Activated CD4-positive, alpha-beta T cell treated with anti-CD3 and anti-CD28 coated beads, Interleukin-2, amount 10 ng/mL, durations not matched to agents 24 days and 14 days (primary cell): ENCODE measurements around the gene ZDHHC11. TPM values are rescaled to one million over a fixed set of nuclear protein-coding genes. Genes with fewer than 3 reads are reported as not detected.
A peak's percentile ranks its signal among the peaks of the same experiment; 100 is the strongest.

Experiments used
- DNase-seq: peaks from one replicate; pipeline ENCODE4 v3.0.0; 2022
- H3K27ac Mint-ChIP-seq: one replicate; pipeline ENCODE4 v1.8.0; 2022; ENCODE audit warnings: mild to moderate bottlenecking, mixed read lengths
- H3K27me3 Mint-ChIP-seq: one replicate; pipeline ENCODE4 v1.8.0; 2022; ENCODE audit warnings: mixed read lengths
- H3K36me3 Mint-ChIP-seq: one replicate; pipeline ENCODE4 v1.8.0; 2022; ENCODE audit warnings: low read depth, mild to moderate bottlenecking, mixed read lengths
- H3K4me1 Mint-ChIP-seq: one replicate; pipeline ENCODE4 v1.8.0; 2021; ENCODE audit warnings: mixed read lengths
- H3K4me3 Mint-ChIP-seq: one replicate; pipeline ENCODE4 v1.8.0; 2022; ENCODE audit warnings: mild to moderate bottlenecking, moderate library complexity, mixed read lengths
- H3K9me3 Mint-ChIP-seq: one replicate; pipeline ENCODE4 v1.8.0; 2021; ENCODE audit warnings: mixed read lengths
- intact Hi-C: fragments of 100-400 bp; cut with micrococcal nuclease; formaldehyde crosslinking; loops from one replicate; pipeline ENCODE4 v1.15.1; 2023
- total RNA-seq: library from RNA; stranded (reverse); gene quantifications from 2 replicates; pipeline ENCODE4 v1.2.3, GENCODE V29; 2022

Gene ZDHHC11
- 13.6 and 14.3 TPM in 2 replicates for total RNA-seq

DNA sequence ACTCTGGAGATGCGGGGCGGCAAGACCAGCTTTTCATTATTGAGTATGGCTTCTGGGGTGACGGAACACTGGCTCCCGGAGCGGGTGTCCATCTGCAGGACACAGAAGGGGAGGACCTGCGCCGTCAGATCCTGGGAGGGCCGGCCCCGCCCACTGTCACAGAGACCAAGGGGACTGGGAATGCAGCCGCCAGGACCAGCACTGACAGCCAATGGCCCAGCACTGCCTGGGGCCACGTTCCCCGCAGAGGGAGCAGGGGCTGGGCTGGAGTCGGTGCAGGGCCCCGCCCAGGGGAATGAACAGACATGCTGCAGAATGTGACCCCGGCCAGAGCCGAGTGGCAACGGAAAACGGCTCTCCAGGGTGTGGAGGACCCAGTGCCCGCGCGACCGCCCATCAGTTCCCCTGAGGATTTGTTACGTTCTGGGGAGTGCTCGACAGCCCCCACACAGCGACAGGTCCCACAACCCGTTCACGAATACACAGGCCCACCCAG, at the start of gene ZDHHC11:
ZDHHC11 (minus strand) TSS at position 476 of the 496 bp plus-strand sequence; CDS start at position 92, 384 bp downstream.
- H3K9me3 Mint-ChIP-seq: no peaks in the 10 kb centered on the region
- H3K36me3 Mint-ChIP-seq: no peaks in the 10 kb centered on the region
- peaks cover 5% of the 10 kb centered on the region for H3K4me1 Mint-ChIP-seq
- no peaks in the 10 kb centered on the region for H3K27me3 Mint-ChIP-seq
- intact Hi-C loops: no loop called here
- H3K27ac Mint-ChIP-seq: no peak within 1 kb of the TSS
- no peak within 1 kb of the TSS for H3K4me3 Mint-ChIP-seq
- no peak for DNase-seq

- H3K27me3 Mint-ChIP-seq: no peaks in the 10 kb centered on the region
- H3K9me3 Mint-ChIP-seq: no peaks in the 10 kb centered on the region
- peaks cover 46% of the 10 kb centered on the region for H3K36me3 Mint-ChIP-seq
- DNase-seq: no peak
- peaks cover 18% of the 10 kb centered on the region for H3K4me1 Mint-ChIP-seq
- H3K4me3 Mint-ChIP-seq: peak overlapping the region; percentile 88
- H3K27ac Mint-ChIP-seq: peak overlapping the region; percentile 80
- intact Hi-C loops: loop anchor here (10.0 kb wide), 1 partner anchor 449 kb away; the partner anchor contains the start of gene EXOC3
These were observed 42.9 kb upstream of the ZDHHC11 start for GRCh38 chr5:893711-894110.

- peaks cover 21% of the 10 kb centered on the region for H3K4me1 Mint-ChIP-seq
- H3K27me3 Mint-ChIP-seq: no peaks in the 10 kb centered on the region
- peaks cover 52% of the 10 kb centered on the region for H3K36me3 Mint-ChIP-seq
- no peaks in the 10 kb centered on the region for H3K9me3 Mint-ChIP-seq
- peak overlapping the region; percentile 80 for H3K27ac Mint-ChIP-seq
- intact Hi-C loops: loop anchor here (10.0 kb wide), 1 partner anchor 448 kb away; the partner anchor contains the start of gene EXOC3
- H3K4me3 Mint-ChIP-seq: peak overlapping the region; percentile 88
- no peak for DNase-seq
These were observed 42.3 kb upstream of the ZDHHC11 start for GRCh38 chr5:893137-893506.

GRCh38 chr5:892394-893136, 41.8 kb upstream of the ZDHHC11 start, which contains the start of the genes BRD9 and TRIP13:
Gene BRD9, minus strand, starts transcription at chr5:892801. Its CDS starts 144 bp downstream, at chr5:892657.
Gene TRIP13, plus strand, starts transcription at chr5:892884. Its CDS starts 115 bp downstream, at chr5:892999.
- peaks cover 21% of the 10 kb centered on the region for H3K4me1 Mint-ChIP-seq
- no peaks in the 10 kb centered on the region for H3K27me3 Mint-ChIP-seq
- H3K27ac Mint-ChIP-seq: peak within 1 kb of the TSS; percentile 92
- peak within 1 kb of the TSS; percentile 88 for H3K4me3 Mint-ChIP-seq
- peaks cover 57% of the 10 kb centered on the region for H3K36me3 Mint-ChIP-seq
- intact Hi-C loops: loop anchor here (1.0 to 10.0 kb wide), 2 partner anchors 220 to 448 kb away; partner anchors contain the start of genes EXOC3 and SLC12A7
- H3K9me3 Mint-ChIP-seq: no peaks in the 10 kb centered on the region
- peak; percentile 96 for DNase-seq

DNA sequence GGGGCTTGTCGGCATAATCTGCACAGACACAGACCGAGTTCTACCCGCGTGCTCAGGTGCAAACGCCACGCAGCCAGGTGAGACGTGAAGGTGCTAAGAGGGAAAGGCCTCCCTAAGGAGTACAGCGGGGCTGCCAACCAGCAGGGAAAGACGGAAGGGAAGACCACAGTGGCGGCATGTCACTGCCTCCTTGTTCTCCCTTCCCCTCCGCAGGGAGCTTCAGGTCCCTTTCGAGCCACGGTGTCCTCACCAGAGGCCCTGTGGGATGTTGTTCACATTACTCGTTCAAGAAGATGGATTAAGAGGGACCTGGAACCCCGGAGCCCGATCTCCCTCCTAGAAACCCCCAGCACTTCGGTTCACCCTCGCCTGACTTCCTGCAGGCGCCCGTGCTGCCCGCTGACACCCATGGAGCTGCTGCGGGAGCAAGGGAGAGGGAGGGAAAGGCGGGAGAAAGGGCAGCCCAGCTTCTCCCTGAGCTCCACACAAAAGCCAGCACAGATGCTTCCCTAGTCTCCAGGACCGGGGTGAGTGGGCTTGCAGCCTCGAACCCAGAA, 41.1 kb upstream of the ZDHHC11 start:
- Mint-ChIP-seq H3K4me1 (peaks cover 21% of the 10 kb centered on the region), H3K27me3 (no peaks in the 10 kb centered on the region), H3K27ac (peak overlapping the region; percentile 92), H3K36me3 (peaks cover 63% of the 10 kb centered on the region), H3K9me3 (no peaks in the 10 kb centered on the region), H3K4me3 (peak overlapping the region; percentile 88)
- intact Hi-C loops: loop anchor here (1.0 to 10.0 kb wide), 2 partner anchors 220 to 447 kb away; partner anchors contain the start of genes EXOC3 and SLC12A7
- DNase-seq: no peak

DNA sequence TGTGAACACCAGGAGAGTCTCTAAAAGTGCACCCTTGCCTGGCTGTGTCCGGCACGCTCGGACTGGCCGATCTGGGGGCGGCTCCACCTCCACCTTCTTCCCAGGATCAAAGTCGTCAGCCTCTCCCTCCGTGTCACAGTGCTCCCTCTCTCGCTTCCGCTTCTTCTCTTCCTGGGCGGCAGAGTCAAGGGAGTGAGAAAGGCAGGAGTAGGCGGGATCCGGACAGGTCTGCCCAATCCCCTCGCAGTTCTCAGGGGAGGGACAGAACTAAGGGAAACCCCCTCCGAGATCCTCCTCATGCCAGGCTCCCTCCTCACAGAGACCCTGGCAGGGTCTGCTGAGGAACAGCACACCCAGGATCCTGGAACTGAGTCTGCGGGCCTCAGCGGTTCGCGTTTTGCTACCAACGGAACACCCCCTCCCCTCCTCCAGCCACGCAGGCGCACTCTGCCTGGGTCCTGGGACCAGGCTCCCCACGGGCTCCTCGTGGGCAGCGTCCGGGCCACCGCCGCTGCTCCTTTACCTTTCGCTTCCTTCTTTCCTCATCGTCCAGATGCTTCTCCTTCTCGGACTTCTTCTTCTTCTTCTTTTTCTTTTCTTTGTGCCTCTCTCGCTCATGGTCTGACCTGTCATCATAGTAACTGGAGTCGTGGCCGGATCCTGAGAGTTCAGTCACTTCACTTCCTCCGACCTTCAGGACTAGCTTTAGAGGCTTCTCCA, 40.5 kb upstream of the ZDHHC11 start:
- H3K4me1 Mint-ChIP-seq: peaks cover 19% of the 10 kb centered on the region
- H3K4me3 Mint-ChIP-seq: peak overlapping the region; percentile 88

DNA sequence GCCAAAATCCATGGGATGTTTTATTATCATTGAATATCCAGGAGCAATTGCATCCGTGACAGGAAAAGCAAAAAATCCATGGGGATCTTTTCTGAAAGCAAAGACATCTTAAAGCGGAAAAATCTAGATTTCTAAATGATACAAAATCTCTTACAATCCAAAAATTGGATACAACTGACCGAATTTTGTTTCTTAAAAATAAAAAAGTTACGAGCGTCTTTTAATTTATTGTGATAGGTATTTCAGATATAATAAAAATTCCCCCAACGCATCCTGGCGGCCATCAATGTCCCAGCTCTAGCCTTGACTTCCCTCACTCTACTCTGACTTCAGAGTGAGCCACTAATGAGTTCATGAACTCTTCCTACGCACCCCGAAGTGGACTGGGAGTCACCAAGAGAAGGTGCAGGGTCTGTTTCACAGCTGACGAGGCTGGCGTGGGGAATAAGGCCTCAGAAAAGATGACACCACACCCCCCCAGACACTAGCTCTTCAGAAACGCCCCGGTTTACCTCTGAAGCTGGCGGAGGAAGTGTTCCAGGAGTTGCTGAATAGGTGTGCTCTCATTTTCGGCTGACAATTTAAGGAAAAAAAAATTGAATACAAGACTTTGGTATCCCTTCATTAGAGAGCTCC, 38.4 kb upstream of the ZDHHC11 start:
- no peaks in the 10 kb centered on the region for H3K27me3 Mint-ChIP-seq
- no peak for DNase-seq
- intact Hi-C loops: no loop called here
- H3K9me3 Mint-ChIP-seq: no peaks in the 10 kb centered on the region
- peaks cover 17% of the 10 kb centered on the region for H3K4me1 Mint-ChIP-seq
- no peak overlapping the region for H3K4me3 Mint-ChIP-seq
- H3K27ac Mint-ChIP-seq: no peak overlapping the region
- peaks cover 71% of the 10 kb centered on the region for H3K36me3 Mint-ChIP-seq

More for the DNA sequence above, 40.5 kb upstream of the ZDHHC11 start:
- Mint-ChIP-seq H3K36me3 (peaks cover 63% of the 10 kb centered on the region), H3K27ac (peak overlapping the region; percentile 92), H3K9me3 (no peaks in the 10 kb centered on the region), H3K27me3 (no peaks in the 10 kb centered on the region)
- DNase-seq: no peak
- intact Hi-C loops: loop anchor here (10.0 kb wide), 1 partner anchor 446 kb away; the partner anchor contains the start of gene EXOC3

- Mint-ChIP-seq H3K9me3 (no peaks in the 10 kb centered on the region), H3K4me1 (peaks cover 12% of the 10 kb centered on the region), H3K27me3 (no peaks in the 10 kb centered on the region), H3K4me3 (no peak overlapping the region), H3K27ac (no peak overlapping the region), H3K36me3 (peaks cover 75% of the 10 kb centered on the region)
- no peak for DNase-seq
- intact Hi-C loops: no loop called here
These were observed 37.9 kb upstream of the ZDHHC11 start for GRCh38 chr5:888638-889035.

DNA sequence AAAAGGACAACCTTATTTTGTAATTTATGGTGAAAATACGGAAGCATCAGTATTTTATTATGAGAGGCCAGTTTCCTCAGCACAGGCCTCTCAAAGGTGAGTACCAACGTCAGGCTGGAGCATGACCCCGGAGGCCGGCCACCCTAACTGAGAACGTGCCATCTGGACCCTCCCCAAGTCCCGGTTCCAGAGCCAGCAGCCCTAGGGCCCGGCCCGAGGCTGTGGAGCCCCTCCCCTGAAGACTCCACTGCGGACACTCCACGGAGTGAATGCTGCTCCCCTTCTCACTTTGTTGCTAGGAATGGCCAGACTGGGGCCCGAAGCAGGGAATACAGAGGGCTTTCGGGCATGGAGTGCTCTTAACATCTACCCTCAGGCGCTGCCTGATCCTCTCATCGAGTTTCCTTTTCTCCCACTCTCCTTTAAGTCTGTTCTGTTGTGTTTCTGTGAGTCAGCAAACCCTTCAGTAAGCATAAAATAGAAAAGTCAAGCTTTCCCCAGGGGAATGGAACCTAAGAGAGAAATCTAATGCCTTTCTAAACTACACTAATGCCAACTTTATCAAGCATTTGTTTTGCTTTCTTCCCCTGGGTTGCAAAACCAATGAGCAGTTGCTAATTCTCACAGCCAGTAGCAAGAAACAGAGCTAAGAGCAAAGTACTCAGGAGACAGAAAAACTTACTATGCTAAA, 37.3 kb upstream of the ZDHHC11 start:
- peaks cover 80% of the 10 kb centered on the region for H3K36me3 Mint-ChIP-seq
- H3K4me3 Mint-ChIP-seq: no peak overlapping the region
- H3K27ac Mint-ChIP-seq: no peak overlapping the region
- no peak for DNase-seq
- no peaks in the 10 kb centered on the region for H3K27me3 Mint-ChIP-seq
- intact Hi-C loops: no loop called here
- H3K4me1 Mint-ChIP-seq: peaks cover 9% of the 10 kb centered on the region
- no peaks in the 10 kb centered on the region for H3K9me3 Mint-ChIP-seq

DNA sequence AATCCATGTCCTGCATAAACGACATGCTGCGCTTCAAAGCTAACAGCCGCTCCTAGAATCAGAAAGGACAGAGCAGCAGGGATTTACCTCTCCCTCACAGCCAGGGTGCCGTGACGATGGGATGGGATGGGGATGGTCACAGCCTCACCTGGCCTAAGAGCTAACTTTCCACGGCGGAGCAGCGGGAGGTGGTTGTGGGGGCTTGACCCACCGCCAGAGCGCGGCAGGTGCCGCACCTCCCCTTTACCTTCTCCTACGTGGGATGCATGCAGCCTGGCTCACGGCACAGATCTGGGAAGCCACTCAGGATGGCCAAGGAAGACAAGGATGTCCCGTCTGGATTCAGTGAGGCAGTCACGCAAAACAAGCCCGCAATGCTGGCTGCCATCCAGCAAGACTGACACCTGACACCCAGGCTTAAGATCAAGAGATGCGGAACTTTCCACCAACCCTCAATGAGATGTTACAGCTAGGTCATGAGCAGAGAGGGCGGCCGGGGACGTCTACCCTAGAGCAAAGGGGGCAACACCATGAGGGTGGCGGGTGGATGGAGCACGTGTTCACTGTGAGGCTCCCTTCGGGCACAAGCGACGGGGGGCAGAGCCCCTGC, 36.0 kb upstream of the ZDHHC11 start:
- Mint-ChIP-seq H3K27ac (no peak overlapping the region), H3K36me3 (peaks cover 93% of the 10 kb centered on the region), H3K27me3 (no peaks in the 10 kb centered on the region), H3K4me1 (peaks cover 21% of the 10 kb centered on the region), H3K9me3 (peaks cover 12% of the 10 kb centered on the region), H3K4me3 (no peak overlapping the region)
- no peak for DNase-seq
- intact Hi-C loops: no loop called here

DNA sequence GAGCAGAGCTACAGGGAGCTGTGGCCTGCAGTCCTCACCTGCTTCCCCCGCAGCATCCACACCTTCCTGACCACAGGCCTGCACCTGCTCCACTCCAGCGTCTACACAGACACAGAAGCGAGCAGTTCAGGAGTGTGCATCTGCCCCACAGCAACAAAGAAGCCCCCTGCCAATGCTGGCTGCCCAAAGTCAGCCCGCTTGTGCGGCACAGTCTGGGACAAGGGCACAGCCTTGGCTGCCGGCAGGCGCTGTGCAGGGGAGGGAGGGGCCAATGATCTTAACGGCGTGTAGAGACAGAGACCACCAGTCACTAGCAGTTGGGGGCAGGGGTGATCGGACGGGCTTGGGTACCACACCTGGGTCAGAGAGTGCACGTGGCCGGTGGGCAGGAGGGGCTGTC, 35.2 kb upstream of the ZDHHC11 start:
- no peak for DNase-seq
- Mint-ChIP-seq H3K36me3 (peaks cover 95% of the 10 kb centered on the region), H3K4me1 (peaks cover 19% of the 10 kb centered on the region), H3K27ac (no peak overlapping the region), H3K27me3 (no peaks in the 10 kb centered on the region), H3K4me3 (no peak overlapping the region), H3K9me3 (peaks cover 12% of the 10 kb centered on the region)
- intact Hi-C loops: no loop called here

GRCh38 chr5:885529-885928, 34.7 kb upstream of the ZDHHC11 start:
- H3K27ac Mint-ChIP-seq: no peak overlapping the region
- intact Hi-C loops: no loop called here
- H3K9me3 Mint-ChIP-seq: peaks cover 12% of the 10 kb centered on the region
- DNase-seq: no peak
- peaks cover 19% of the 10 kb centered on the region for H3K4me1 Mint-ChIP-seq
- H3K36me3 Mint-ChIP-seq: peaks cover 95% of the 10 kb centered on the region
- no peaks in the 10 kb centered on the region for H3K27me3 Mint-ChIP-seq
- no peak overlapping the region for H3K4me3 Mint-ChIP-seq
